Mesothelial cell of epicardium (in vitro differentiated cells): ENCODE results near the gene UNC93B1. TPM values are rescaled to one million over a fixed set of nuclear protein-coding genes. Genes with fewer than 3 reads are reported as not detected.
A peak's percentile ranks its signal among the peaks of the same experiment; 100 is the strongest.

Experiments
- DNase-seq, 2 experiments: peaks; one replicate each; pipeline ENCODE4 v3.0.0; 2021; ENCODE audit warnings: low spot score in 2 of 2; ENCODE audit not compliant: unreplicated experiment in 2 of 2
- H3K27ac Mint-ChIP-seq: 2 replicates; pipeline ENCODE4 v1.8.0; 2021; ENCODE audit warnings: mixed read lengths
- H3K27me3 Mint-ChIP-seq: 2 replicates; pipeline ENCODE4 v1.8.0; 2021; ENCODE audit warnings: low read depth, mixed read lengths
- H3K36me3 Mint-ChIP-seq: 2 replicates; pipeline ENCODE4 v1.8.0; 2021; ENCODE audit warnings: mixed read lengths
- H3K4me1 Mint-ChIP-seq: 2 replicates; pipeline ENCODE4 v1.8.0; 2021; ENCODE audit warnings: mixed read lengths
- H3K4me3 Mint-ChIP-seq: 2 replicates; pipeline ENCODE4 v1.8.0; 2021; ENCODE audit warnings: mild to moderate bottlenecking, moderate library complexity, mixed read lengths
- H3K9me3 Mint-ChIP-seq: 2 replicates; pipeline ENCODE4 v1.8.0; 2021; ENCODE audit warnings: mixed read lengths
- total RNA-seq: library from RNA; stranded (reverse); gene quantifications from 3 replicates; pipeline ENCODE4 v1.2.1, GENCODE V29; 2021
- TF ChIP-seq, protein P1 (sequence below): fragments of 200-600 bp; sonication (generic); IDR thresholded peaks from one replicate; pipeline ENCODE4 v1.5.0; 2021; ENCODE audit warnings: antibody characterized with exemption; ENCODE audit not compliant: unreplicated experiment

Gene UNC93B1
- total RNA-seq, 1 donor from 2014 or later: 19.0 TPM

DNA sequence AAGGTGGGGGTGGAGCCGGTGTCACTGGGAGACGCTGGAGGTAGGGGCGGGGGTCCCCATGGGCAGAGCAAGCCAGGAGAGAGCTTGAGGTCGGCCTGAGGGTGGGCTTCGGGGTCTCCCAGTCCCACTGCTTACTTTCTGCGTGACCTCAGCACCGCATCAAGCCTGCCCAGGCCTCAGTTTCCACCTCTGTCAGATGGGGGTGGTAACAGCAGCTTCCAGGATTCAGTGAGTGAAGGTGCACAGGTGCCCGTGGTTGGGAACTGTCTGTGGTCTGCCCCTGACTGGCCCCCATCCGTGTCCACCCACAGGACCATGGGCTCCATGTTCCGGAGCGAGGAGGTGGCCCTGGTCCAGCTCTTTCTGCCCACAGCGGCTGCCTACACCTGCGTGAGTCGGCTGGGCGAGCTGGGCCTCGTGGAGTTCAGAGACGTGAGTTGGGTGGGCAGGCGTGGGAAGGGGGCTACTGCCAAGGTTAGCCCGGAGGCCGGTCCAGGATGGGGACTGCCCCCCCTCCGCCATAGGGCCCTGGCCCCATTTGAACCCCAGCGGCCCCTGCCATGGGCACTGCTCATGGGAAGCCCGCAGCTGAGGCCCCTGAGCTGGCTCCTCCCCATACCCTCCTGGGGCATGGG lies 37.2 kb upstream of the UNC93B1 start:
- H3K36me3 Mint-ChIP-seq: no peaks in the 10 kb centered on the region
- no peak for DNase-seq
- TF ChIP-seq, protein P1, sequence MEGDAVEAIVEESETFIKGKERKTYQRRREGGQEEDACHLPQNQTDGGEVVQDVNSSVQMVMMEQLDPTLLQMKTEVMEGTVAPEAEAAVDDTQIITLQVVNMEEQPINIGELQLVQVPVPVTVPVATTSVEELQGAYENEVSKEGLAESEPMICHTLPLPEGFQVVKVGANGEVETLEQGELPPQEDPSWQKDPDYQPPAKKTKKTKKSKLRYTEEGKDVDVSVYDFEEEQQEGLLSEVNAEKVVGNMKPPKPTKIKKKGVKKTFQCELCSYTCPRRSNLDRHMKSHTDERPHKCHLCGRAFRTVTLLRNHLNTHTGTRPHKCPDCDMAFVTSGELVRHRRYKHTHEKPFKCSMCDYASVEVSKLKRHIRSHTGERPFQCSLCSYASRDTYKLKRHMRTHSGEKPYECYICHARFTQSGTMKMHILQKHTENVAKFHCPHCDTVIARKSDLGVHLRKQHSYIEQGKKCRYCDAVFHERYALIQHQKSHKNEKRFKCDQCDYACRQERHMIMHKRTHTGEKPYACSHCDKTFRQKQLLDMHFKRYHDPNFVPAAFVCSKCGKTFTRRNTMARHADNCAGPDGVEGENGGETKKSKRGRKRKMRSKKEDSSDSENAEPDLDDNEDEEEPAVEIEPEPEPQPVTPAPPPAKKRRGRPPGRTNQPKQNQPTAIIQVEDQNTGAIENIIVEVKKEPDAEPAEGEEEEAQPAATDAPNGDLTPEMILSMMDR: no peak
- peaks cover 8% of the 10 kb centered on the region for H3K4me1 Mint-ChIP-seq
- no peaks in the 10 kb centered on the region for H3K9me3 Mint-ChIP-seq
- no peak overlapping the region for H3K4me3 Mint-ChIP-seq
- H3K27me3 Mint-ChIP-seq: no peaks in the 10 kb centered on the region
- H3K27ac Mint-ChIP-seq: no peak overlapping the region

DNA sequence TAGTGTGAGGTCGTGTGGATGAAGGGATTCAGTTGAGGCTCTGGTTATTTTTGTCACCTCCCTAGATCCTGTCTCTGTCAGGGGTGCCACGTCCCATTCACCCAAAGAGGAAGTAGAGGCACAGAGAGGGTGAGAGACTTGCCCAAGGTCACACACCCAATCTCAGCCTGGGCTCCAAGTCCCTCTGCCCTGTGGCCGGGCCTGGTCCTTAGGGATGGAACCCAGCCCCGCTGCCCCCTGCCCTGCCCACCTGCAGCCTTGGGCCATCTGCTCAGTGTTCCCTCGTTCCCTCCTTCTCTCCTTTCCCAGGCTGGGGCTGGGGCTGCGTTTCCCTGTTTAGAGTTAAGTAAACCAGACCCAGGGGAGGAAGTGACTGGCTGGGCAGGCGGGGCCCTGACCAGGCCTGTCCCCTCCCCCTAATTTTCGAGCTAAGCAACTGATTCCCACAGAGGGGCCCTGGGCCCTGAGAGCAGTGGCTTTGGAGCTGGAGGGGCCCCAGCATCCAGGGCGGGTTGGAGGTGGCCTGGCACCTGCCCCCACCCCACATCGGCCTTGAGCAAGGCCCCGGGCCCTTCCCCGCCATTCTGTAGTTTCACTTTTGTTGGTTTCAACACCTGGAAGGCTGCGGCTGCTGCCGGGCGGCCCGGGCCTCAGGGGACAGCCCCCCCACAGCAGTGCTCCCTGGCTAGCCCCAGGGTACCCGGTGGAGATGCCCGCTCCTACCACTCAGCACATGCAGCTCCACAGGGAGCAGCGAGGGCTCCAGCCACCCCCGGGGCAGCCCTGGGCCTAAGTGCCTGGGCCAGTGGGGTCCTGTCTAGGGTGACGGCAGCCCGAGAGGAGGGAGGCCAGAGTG lies 36.4 kb upstream of the UNC93B1 start:
- no peaks in the 10 kb centered on the region for H3K9me3 Mint-ChIP-seq
- H3K36me3 Mint-ChIP-seq: no peaks in the 10 kb centered on the region
- TF ChIP-seq, protein P1: no peak
- peak overlapping the region; percentile 91 for H3K27ac Mint-ChIP-seq
- H3K4me3 Mint-ChIP-seq: peak overlapping the region; percentile 57
- DNase-seq: no peak
- H3K27me3 Mint-ChIP-seq: no peaks in the 10 kb centered on the region
- peaks cover 8% of the 10 kb centered on the region for H3K4me1 Mint-ChIP-seq

GRCh38 chr11:68039526-68040086 lies 35.7 kb upstream of the UNC93B1 start:
- peaks cover 8% of the 10 kb centered on the region for H3K4me1 Mint-ChIP-seq
- H3K27me3 Mint-ChIP-seq: no peaks in the 10 kb centered on the region
- H3K9me3 Mint-ChIP-seq: no peaks in the 10 kb centered on the region
- no peaks in the 10 kb centered on the region for H3K36me3 Mint-ChIP-seq
- H3K4me3 Mint-ChIP-seq: peak overlapping the region; percentile 57
- TF ChIP-seq, protein P1: no peak
- peak overlapping the region; percentile 91 for H3K27ac Mint-ChIP-seq
- DNase-seq: no peak

- peak within 1 kb of the TSS; percentile 57 for H3K4me3 Mint-ChIP-seq
- DNase-seq: no peak
- TF ChIP-seq, protein P1: no peak
- H3K27ac Mint-ChIP-seq: peak within 1 kb of the TSS; percentile 91
- no peaks in the 10 kb centered on the region for H3K27me3 Mint-ChIP-seq
- H3K4me1 Mint-ChIP-seq: peaks cover 8% of the 10 kb centered on the region
- no peaks in the 10 kb centered on the region for H3K9me3 Mint-ChIP-seq
- H3K36me3 Mint-ChIP-seq: peaks cover 1% of the 10 kb centered on the region
Observed at GRCh38 chr11:68038718-68039525, 35.0 kb upstream of the UNC93B1 start, which contains the start of gene TCIRG1. TCIRG1 (plus strand) TSS chr11:68039025; CDS start chr11:68041272, 2,247 bp downstream.

DNA sequence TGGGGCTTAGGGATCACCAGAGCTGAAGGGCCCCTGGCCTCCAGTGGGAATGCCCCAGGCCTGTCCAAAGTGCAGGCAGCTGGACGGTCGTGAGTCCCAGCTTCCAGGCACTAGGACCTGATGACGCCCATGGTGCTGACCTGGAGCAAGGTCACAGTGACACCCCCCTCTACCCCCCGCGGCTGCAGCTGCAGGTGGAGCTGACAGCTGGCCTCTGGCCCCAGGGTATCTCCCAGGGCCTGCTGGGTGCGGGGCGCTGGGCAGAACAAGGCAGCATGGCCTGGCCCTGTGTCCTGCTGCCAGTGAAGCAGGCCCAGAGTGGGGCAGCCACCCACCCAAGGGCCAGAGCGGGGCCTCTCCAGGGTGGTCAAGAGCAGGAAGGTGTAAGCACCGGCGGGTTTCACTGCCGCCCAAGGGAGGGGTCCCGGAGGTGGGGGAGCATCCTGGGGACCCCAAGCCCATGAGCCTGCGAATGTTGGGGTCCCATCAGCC lies 34.4 kb upstream of the UNC93B1 start:
- DNase-seq: no peak
- Mint-ChIP-seq H3K27me3 (no peaks in the 10 kb centered on the region), H3K4me3 (peak overlapping the region; percentile 43), H3K9me3 (no peaks in the 10 kb centered on the region), H3K27ac (no peak overlapping the region), H3K4me1 (peaks cover 8% of the 10 kb centered on the region), H3K36me3 (peaks cover 4% of the 10 kb centered on the region)
- TF ChIP-seq, protein P1: no peak
